Natural killer cell (primary cell): ENCODE results near the gene ULK4. TPM values are rescaled to one million over a fixed set of nuclear protein-coding genes. Genes with fewer than 3 reads are reported as not detected.
"Not testable (repeated sequence)": the region's sequence is repeated elsewhere in the genome, so short reads cannot be mapped to it uniquely, and the experiment has no call there.

Source experiments
- ATAC-seq, 3 donors: fragments of 150-1000 bp in 2 of 3; fragments of 200-7000 bp in 1 of 3; cut with Tn5 transposase; 1 replicate in 1 of 3; 2 replicates in 2 of 3; pipeline ENCODE4 v1.10.0; 2021; ENCODE audit warnings: mild to moderate bottlenecking in 2 of 3, moderate library complexity in 2 of 3
- DNase-seq, 2 donors: peaks; one replicate each; pipeline versions ENCODE4 v3.0.0 to v3.0.0-alpha.2; 2013 to 2021; ENCODE audit warnings: mixed read lengths in 1 of 2
- H3K27ac ChIP-seq: one replicate; pipeline ENCODE4 v1.5.1; 2013; ENCODE audit warnings: mild to moderate bottlenecking, low read length
- H3K27me3 ChIP-seq: one replicate; pipeline ENCODE4 v1.6.1; 2013; ENCODE audit warnings: low read length; ENCODE audit not compliant: control insufficient read depth, insufficient read depth
- H3K36me3 ChIP-seq: one replicate; pipeline ENCODE4 v1.6.1; 2013; ENCODE audit warnings: low read length; ENCODE audit not compliant: control insufficient read depth, insufficient read depth
- H3K4me1 ChIP-seq: one replicate; pipeline ENCODE4 v1.6.1; 2013; ENCODE audit warnings: low read length; ENCODE audit not compliant: control insufficient read depth, insufficient read depth
- H3K4me3 ChIP-seq: one replicate; pipeline ENCODE4 v1.5.1; 2013; ENCODE audit warnings: low read length
- H3K9me3 ChIP-seq: one replicate; pipeline ENCODE4 v1.6.1; 2013; ENCODE audit warnings: low read length; ENCODE audit not compliant: control insufficient read depth, insufficient read depth
- H3K27ac Mint-ChIP-seq, 2 donors: one replicate each; pipeline ENCODE4 v1.8.0; 2022; ENCODE audit warnings: mild to moderate bottlenecking in 2 of 2, mixed read lengths in 2 of 2, moderate library complexity in 1 of 2
- H3K27me3 Mint-ChIP-seq, 2 donors: one replicate each; pipeline ENCODE4 v1.8.0; 2022; ENCODE audit warnings: low read depth in 2 of 2, mixed read lengths in 2 of 2
- H3K36me3 Mint-ChIP-seq: one replicate; pipeline ENCODE4 v1.8.0; 2022; ENCODE audit warnings: mixed read lengths
- H3K4me1 Mint-ChIP-seq, 2 donors: one replicate each; pipeline ENCODE4 v1.8.0; 2022; ENCODE audit warnings: mixed read lengths in 2 of 2
- H3K4me3 Mint-ChIP-seq: one replicate; pipeline ENCODE4 v1.8.0; 2022; ENCODE audit warnings: mild to moderate bottlenecking, moderate library complexity, mixed read lengths
- H3K9me3 Mint-ChIP-seq, 2 donors: one replicate each; pipeline ENCODE4 v1.8.0; 2022; ENCODE audit warnings: mixed read lengths in 2 of 2
- WGBS: methylation state at CpG from one replicate; pipeline ENCODE4 v1.1.7; 2013; ENCODE audit warnings: missing lambda C conversion rate; ENCODE audit not compliant: insufficient coverage; 5-methylcytosine and 5-hydroxymethylcytosine counted together
- intact Hi-C: fragments of 100-400 bp; cut with micrococcal nuclease; formaldehyde crosslinking; loops from one replicate; pipeline ENCODE4 v1.14.2; 2022
- total RNA-seq, 4 donors: library from RNA; stranded (reverse); fragments of 120-200 nt in 1 of 4; gene quantifications; one replicate each; pipeline versions ENCODE4 v1.2.3 to v1.2.4, GENCODE V29; 2013 to 2022
- TF ChIP-seq, protein P1 (sequence below): fragments of 200-600 bp; IDR thresholded peaks from one replicate; pipeline ENCODE4 v1.8.0; 2022; ENCODE audit warnings: antibody characterized with exemption

ULK4 gene
- total RNA-seq, 3 donors from 2014 or later (not counting 1 experiment from before 2014, with no cell fraction given): 19.2 to 25.7 (median 21.2) TPM

DNA sequence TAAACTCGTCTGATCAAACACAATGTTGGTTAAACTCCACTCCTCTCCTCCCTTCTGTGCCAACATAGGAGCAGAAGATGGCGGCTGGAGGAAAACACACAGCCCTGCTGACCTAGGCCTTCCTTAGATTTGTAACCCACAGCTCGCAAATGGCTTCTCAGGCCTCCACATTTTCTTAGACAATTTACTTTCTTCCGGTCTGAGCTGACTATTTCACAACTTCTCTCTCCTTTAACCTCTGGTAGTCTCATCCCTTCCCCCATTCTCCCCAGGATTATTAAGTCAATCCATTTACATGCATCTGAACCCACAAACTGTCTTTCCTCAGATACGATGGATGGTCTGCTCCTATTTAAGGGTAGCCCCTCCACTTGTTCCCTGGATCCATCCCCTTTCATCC lies 25.7 kb upstream of the ULK4 start:
- intact Hi-C loops: no loop called here
- H3K9me3 Mint-ChIP-seq: no peaks in the 10 kb centered on the region
- H3K27ac Mint-ChIP-seq: no peak overlapping the region
- Histone ChIP-seq H3K4me3 (no peak overlapping the region), H3K27ac (no peak overlapping the region), H3K9me3 (no peaks in the 10 kb centered on the region), H3K27me3 (no peaks in the 10 kb centered on the region), H3K4me1 (no peaks in the 10 kb centered on the region), H3K36me3 (no peaks in the 10 kb centered on the region)
- H3K36me3 Mint-ChIP-seq: no peaks in the 10 kb centered on the region
- H3K27me3 Mint-ChIP-seq: no peaks in the 10 kb centered on the region
- TF ChIP-seq, protein P1, sequence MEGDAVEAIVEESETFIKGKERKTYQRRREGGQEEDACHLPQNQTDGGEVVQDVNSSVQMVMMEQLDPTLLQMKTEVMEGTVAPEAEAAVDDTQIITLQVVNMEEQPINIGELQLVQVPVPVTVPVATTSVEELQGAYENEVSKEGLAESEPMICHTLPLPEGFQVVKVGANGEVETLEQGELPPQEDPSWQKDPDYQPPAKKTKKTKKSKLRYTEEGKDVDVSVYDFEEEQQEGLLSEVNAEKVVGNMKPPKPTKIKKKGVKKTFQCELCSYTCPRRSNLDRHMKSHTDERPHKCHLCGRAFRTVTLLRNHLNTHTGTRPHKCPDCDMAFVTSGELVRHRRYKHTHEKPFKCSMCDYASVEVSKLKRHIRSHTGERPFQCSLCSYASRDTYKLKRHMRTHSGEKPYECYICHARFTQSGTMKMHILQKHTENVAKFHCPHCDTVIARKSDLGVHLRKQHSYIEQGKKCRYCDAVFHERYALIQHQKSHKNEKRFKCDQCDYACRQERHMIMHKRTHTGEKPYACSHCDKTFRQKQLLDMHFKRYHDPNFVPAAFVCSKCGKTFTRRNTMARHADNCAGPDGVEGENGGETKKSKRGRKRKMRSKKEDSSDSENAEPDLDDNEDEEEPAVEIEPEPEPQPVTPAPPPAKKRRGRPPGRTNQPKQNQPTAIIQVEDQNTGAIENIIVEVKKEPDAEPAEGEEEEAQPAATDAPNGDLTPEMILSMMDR: no peak
- no peak overlapping the region for H3K4me3 Mint-ChIP-seq
- WGBS: 85% methylated on average over 5 of the region's 5 CpGs
- ATAC-seq (no peak), DNase-seq (no peak)
- no peaks in the 10 kb centered on the region for H3K4me1 Mint-ChIP-seq

DNA sequence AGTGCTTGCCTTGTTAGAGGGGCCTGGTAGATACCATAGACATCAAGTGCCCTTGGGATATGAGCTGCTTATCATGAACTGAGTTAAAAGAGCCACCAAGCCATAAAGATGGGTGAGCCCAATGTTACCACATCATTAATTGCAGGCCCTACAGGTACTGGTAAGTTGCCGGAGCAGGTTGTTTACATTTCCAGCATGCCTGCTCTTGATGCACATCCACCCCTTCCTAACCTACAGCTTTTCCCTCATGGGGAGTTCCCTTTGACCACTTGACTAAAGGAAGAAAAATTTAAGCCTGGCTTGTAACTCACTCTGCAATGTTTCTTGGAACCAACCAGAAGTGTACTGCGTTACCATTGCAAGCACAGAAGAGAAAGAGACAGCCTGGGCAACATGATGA lies 24.7 kb upstream of the ULK4 start:
- H3K4me1 Mint-ChIP-seq: no peaks in the 10 kb centered on the region
- TF ChIP-seq, protein P1: no peak
- WGBS: 95% methylated on average over 2 of the region's 2 CpGs

DNA sequence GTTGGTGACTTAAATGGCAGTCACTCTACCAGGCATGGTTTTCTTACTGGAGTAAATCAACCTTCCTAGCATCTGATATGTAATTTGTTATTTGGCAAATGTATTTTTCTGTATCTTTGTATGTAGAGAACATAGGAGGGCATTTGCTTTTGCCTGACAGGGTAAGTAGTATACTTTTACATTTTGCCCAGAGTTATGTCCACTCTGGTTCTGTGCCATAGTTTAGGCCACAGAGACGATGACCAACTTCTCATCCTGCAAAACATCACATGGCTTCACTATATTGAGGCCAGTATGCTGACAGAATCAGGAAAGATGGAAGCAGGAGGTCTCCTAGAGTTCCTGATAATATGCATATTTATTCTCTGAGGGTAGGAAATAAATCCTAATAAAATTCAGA lies 23.1 kb upstream of the ULK4 start:
- Mint-ChIP-seq H3K4me1 (no peaks in the 10 kb centered on the region), H3K4me3 (no peak overlapping the region), H3K36me3 (no peaks in the 10 kb centered on the region), H3K27ac (no peak overlapping the region), H3K27me3 (no peaks in the 10 kb centered on the region), H3K9me3 (no peaks in the 10 kb centered on the region)
- no peak for DNase-seq
- Histone ChIP-seq H3K9me3 (no peaks in the 10 kb centered on the region), H3K4me1 (no peaks in the 10 kb centered on the region), H3K36me3 (no peaks in the 10 kb centered on the region), H3K27me3 (no peaks in the 10 kb centered on the region), H3K4me3 (no peak overlapping the region), H3K27ac (no peak overlapping the region)
- no peak for ATAC-seq
- WGBS: 83% methylated on average over 1 of the region's 1 CpG
- TF ChIP-seq, protein P1: no peak
- intact Hi-C loops: no loop called here

More for the DNA sequence above, 24.7 kb upstream of the ULK4 start:
- intact Hi-C loops: no loop called here
- no peak for DNase-seq
- Histone ChIP-seq H3K36me3 (no peaks in the 10 kb centered on the region), H3K4me3 (no peak overlapping the region), H3K4me1 (no peaks in the 10 kb centered on the region), H3K27me3 (no peaks in the 10 kb centered on the region), H3K27ac (no peak overlapping the region), H3K9me3 (no peaks in the 10 kb centered on the region)
- H3K4me3 Mint-ChIP-seq: no peak overlapping the region
- H3K9me3 Mint-ChIP-seq: no peaks in the 10 kb centered on the region
- H3K36me3 Mint-ChIP-seq: no peaks in the 10 kb centered on the region
- H3K27me3 Mint-ChIP-seq: no peaks in the 10 kb centered on the region
- ATAC-seq: no peak
- no peak overlapping the region for H3K27ac Mint-ChIP-seq

DNA sequence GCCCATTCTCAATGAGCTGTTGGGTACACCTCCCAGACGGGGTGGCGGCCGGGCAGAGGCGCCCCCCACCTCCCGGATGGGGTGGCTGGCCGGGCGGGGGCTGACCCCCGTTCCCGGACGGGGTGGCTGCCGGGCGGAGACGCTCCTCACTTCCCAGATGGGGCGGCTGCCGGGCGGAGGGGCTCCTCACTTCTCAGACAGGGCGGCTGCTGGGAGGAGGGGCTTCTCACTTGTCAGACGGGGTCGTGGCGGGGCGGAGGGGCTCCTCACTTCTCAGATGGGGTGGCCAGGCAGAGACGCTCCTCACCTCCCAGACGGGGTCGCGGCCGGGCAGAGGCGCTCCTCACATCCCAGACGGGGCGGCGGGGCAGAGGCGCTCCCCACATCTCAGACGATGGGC lies 21.2 kb upstream of the ULK4 start:
- H3K4me1 Mint-ChIP-seq, DNase-seq, H3K27ac Mint-ChIP-seq, intact Hi-C loops, ATAC-seq, H3K9me3 Mint-ChIP-seq, H3K9me3 ChIP-seq, H3K27ac ChIP-seq, H3K4me3 Mint-ChIP-seq, H3K36me3 ChIP-seq, H3K4me3 ChIP-seq, H3K27me3 ChIP-seq, H3K36me3 Mint-ChIP-seq, H3K27me3 Mint-ChIP-seq, H3K4me1 ChIP-seq: not testable (repeated sequence)
- WGBS: 89% methylated on average over 16 of the region's 32 CpGs

DNA sequence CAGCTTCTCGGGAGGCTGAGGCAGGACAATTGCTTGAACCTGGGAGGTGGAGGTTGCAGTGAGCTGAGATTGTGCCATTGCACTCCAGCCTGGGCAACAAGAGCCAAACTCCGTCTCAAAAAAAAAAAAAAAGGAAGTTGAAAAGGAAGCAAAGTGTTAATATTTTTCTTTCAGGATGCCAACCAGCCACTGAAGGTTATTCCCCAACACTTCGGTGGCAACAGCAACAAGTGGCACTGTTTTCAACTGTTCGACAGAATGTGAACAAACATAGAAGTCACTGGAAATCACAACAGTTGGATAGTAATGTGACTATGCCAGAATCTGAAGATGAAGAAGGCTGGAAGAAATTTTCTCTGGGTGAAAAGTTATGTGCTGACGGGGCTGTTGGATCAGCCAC lies 15.5 kb upstream of the ULK4 start:
- H3K4me1 ChIP-seq, H3K27ac ChIP-seq, H3K4me3 ChIP-seq, ATAC-seq, H3K36me3 Mint-ChIP-seq, H3K9me3 ChIP-seq, H3K4me3 Mint-ChIP-seq, intact Hi-C loops, DNase-seq, H3K36me3 ChIP-seq, H3K27me3 ChIP-seq, H3K9me3 Mint-ChIP-seq, H3K4me1 Mint-ChIP-seq, H3K27ac Mint-ChIP-seq: not testable (repeated sequence)
- 39% methylated on average over 5 of the region's 5 CpGs for WGBS
- H3K27me3 Mint-ChIP-seq: peaks cover 0 to 20% of the 10 kb centered on the region in 2 donors
